NCI-H1105 treated with DMSO at 0.1 percent for 48 hours (cell line): Measurements from ENCODE around the gene DDX24.
A peak's percentile ranks its signal among the peaks of the same experiment; 100 is the strongest.

Source experiments
- DNase-seq: peaks from one replicate; lab custom pipeline; 2025; lab: John Stamatoyannopoulos, UW

The DDX24 gene, protein sequence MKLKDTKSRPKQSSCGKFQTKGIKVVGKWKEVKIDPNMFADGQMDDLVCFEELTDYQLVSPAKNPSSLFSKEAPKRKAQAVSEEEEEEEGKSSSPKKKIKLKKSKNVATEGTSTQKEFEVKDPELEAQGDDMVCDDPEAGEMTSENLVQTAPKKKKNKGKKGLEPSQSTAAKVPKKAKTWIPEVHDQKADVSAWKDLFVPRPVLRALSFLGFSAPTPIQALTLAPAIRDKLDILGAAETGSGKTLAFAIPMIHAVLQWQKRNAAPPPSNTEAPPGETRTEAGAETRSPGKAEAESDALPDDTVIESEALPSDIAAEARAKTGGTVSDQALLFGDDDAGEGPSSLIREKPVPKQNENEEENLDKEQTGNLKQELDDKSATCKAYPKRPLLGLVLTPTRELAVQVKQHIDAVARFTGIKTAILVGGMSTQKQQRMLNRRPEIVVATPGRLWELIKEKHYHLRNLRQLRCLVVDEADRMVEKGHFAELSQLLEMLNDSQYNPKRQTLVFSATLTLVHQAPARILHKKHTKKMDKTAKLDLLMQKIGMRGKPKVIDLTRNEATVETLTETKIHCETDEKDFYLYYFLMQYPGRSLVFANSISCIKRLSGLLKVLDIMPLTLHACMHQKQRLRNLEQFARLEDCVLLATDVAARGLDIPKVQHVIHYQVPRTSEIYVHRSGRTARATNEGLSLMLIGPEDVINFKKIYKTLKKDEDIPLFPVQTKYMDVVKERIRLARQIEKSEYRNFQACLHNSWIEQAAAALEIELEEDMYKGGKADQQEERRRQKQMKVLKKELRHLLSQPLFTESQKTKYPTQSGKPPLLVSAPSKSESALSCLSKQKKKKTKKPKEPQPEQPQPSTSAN

GRCh38 chr14:94080621-94081385, at the start of gene DDX24, which contains the start of gene IFI27L1:
Gene DDX24, minus strand, starts transcription at chr14:94081202. Its CDS starts 1,460 bp downstream, at chr14:94079742.
Gene IFI27L1, plus strand, starts transcription at chr14:94081310. Its CDS starts 15,628 bp downstream, at chr14:94096938.
- DNase-seq, result peak; percentile 95

- peak; percentile 72 for DNase-seq
These were observed 48.9 kb upstream of the DDX24 start for GRCh38 chr14:94129758-94130414.

DNA sequence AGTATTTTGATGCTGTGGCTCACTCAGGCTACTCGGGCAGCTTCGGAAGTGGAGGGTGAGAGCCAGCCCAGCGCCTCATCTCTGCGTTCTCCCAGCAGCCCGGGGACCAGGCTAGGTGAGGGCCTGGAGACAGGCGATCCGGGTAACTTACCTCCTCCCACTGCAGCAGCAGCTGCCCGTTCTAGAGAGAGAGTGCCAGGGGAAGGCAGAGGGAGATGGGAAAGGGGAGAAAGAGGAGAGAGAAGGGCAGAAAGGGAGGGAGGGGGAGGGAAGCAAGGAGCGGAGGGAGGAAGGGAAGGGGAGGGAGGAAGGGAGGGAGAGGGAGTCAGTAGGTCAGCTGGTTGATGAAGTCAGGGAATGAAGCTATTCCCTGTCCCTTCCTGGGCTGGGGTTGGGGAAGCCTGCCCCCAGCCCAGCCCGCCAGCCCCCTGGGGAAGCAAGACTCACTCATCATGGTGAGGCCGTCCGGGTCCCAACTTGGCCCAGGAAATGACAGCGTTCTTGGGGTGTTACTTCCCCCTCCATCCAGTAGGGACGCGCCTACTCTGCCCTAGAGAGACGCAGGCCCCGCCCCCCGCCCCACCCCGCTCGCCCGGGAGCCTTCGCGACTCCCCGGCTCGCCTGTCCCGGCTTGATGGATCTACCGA, 48.2 kb upstream of the DDX24 start, which contains the start of gene IFI27L2:
TSS of gene IFI27L2 (minus strand) at position 494 of the 647 bp plus-strand sequence. CDS start at position 454, 40 bp downstream.
- DNase-seq, result peak; percentile 89

DNA sequence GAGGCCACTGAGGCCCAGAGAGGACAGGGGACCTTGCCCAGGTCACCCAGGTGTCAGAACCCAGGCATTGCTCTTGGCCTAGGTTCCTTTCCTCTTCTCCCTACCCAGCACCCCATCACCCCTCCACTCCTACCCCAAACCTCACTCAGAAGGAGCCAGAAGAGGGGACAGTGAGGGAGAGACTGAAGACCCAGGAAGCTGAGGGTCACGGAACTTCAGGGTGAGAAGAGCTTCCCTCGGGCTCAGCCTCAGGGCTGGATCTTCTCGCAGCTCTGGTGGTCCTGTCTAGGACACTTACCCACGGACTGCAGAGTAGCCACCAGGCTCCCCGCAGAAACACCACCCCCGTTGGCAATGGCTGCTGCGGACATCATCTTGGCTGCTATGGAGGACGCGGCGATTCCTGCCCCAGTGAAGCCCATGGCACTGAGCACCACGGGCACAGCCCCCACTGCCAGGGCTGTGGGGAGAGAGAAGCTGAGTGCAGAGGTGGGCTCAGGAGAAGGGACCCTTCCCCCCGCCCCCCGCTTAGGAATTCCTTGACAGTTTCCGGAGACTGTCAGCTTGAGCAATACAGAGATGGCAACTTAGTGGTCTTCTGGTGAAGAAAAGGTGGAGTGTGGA, 47.3 kb upstream of the DDX24 start:
- DNase-seq, result no peak

DNA sequence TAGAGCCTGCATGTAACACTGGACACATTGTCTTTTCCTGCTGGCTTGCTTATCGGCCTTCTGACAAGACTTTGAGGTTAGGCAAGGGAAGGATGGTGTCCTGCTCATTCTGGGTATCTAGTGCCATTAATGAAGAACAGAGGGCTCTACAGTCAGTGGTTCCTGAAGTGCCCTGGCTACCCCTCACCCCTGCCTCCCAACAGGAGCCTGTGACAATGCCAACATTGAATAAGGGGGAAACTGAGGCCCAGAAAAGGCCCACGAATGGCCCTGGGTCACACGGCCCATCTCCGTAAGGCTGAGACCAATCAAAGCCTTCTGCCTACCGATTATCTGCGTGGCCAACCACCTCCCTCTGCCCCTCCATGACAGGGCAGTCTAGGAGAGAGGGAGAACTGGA, 46.3 kb upstream of the DDX24 start:
- DNase-seq, result no peak

DNA sequence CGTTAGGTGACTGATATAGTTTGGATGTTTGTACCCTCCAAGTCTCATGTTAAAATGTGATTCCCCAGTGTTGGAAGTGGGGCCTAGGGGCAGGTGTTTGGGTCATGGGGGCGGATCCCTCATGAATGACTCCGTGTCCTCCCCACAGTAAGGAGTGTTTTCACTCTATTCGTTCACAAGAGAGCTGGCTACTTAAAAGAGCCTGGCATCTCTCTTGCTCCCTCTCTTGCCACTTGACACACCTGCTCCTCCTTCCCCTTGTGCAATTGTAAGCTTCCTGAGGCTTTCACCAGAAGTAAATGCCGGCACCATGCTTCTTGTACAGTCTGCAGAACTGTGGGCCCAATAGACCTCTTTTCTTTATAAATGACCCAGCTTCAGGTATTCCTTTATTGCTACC, 45.8 kb upstream of the DDX24 start:
- DNase-seq, result no peak

DNA sequence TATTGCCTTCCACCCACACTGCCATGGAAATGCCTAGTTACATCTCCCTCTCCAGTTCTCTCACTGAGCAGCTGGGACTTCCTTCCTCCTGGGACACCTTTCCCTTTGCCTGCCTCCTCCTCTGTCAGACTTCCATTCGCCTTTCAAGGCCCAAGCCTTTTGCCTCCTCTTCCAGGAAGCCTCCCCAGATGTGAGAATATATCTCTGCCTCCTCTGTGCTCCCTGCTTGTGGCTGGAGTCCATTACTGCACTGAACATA, 45.3 kb upstream of the DDX24 start:
- DNase-seq, result no peak

- DNase-seq, result no peak
These were observed 44.8 kb upstream of the DDX24 start for GRCh38 chr14:94125659-94126418.

DNA sequence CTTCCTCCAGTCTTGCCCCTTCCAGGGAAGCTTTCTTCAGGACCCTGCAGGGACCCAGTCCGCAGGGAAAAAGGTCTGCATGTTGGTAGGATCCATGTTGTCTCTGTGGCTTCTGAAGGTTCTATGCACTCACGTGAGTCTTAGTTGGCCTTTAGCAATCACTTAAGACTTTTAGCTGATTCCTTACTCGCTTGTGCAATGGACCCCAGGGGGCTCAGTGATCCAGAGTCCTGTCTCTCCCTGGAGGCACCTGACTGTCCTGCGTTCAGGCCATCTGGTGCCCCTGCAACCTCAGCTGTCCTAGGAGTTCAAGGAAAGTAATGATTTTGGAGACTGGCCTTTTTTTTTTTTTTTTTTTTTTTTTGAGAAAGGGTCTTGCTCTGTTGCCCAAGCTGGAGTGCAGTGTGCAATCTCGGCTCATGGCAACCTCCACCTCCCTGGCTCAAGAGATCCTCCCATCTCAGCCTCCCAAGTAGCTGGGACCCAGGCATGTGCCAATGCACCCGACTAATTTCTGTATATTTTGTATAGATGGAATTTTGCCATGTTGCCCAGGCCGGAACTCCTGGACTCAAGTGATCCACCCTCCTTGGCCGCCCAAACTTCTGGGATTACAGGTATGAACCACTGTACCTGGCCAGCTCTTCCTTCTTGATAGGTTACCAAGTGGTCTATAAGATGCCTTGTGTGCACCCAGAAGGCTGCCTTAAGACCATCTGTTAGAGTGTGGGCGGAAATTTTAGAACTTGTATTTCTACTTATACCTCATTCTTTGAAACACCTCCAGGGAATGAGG, 43.8 kb upstream of the DDX24 start:
- no peak for DNase-seq

GRCh38 chr14:94123868-94124267, 42.9 kb upstream of the DDX24 start:
- DNase-seq, result no peak

DNA sequence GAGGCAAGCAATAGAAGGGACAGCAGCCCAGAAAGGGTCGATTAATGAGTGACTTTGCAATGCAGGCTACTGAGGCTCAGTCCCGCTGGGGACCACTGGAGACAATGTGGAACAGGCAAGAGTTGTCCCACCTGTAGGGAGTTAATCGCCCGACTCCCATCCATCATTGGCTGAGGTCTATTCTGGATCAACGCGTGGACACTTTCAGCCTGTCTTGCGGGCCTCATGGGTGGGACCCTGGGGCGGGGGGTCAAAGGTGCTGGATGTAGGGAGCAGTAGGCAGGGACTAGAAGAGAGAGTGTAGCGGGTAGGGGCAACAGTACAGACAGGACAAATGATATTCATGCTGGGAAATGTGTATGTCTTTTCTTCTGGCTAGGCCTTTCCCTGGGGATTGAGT, 42.3 kb upstream of the DDX24 start:
- no peak for DNase-seq

- no peak for DNase-seq
These were observed 41.4 kb upstream of the DDX24 start for GRCh38 chr14:94122438-94122837.

DNA sequence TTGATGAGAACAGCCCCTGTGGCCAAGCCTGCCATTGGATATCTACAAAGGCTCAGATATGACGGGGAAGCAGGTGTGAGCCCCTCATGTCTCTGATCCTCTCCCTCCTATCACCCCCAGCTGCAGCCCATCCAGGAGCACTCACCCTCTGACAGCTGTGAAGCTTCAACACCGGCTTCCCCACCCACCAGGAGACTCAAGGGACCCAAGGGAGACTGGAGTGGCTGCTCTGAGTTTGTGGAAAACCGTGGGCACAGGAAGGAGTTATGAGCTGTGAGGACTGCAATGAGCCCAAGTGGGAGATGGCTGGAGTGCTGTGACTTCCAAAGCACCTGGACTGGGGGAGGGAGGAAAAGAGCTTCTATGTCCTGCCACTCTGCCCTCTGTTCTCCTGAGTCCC, 40.5 kb upstream of the DDX24 start:
- DNase-seq, result no peak

GRCh38 chr14:94120667-94121340, 39.8 kb upstream of the DDX24 start:
- no peak for DNase-seq

DNA sequence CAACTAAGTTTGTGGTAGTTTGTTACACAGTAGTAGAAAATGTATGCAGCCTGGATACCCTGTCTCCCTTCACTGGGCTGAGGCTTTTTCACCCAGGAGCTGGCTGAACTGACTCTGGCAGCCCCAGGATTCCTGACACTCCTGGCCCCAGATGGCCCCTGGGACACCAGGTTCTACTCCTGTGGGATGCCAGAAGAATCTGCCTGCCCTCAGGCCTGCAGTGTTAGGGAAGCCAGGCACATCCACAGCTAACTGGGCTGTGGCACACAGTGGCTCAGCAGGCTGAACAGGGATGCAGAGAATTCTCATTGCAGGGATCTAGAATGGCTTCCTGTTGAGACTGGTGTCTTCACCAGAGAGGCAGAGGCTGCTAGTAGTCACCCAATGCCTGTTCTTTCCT, 38.1 kb upstream of the DDX24 start:
- DNase-seq, result no peak

GRCh38 chr14:94117856-94118255, 36.9 kb upstream of the DDX24 start:
- DNase-seq, result no peak

- no peak for DNase-seq
These were observed 35.7 kb upstream of the DDX24 start for GRCh38 chr14:94116701-94117100.

GRCh38 chr14:94115631-94116030, 34.6 kb upstream of the DDX24 start:
- no peak for DNase-seq
